ENCODE measurements around the gene MOB1A.

Gene MOB1A

GRCh38 chr2:74164761-74165160 lies 13.9 kb downstream of the MOB1A start:
- no peak for TF ChIP-seq CTCF (IDR thresholded peaks at IDR 0.05; ENCODE audit: extremely low read depth, missing control alignments)

GRCh38 chr2:74162951-74163350 lies 15.7 kb downstream of the MOB1A start:
- no peak for DNase-seq (ENCODE audit: low spot score)
- TF ChIP-seq CTCF (IDR thresholded peaks at IDR 0.05; ENCODE audit: extremely low read depth, missing control alignments): no peak

More at GRCh38 chr2:74164761-74165160, 13.9 kb downstream of the MOB1A start:
- no peak for DNase-seq (ENCODE audit: low spot score)

- TF ChIP-seq CTCF (IDR thresholded peaks at IDR 0.05; ENCODE audit: extremely low read depth, missing control alignments): no peak
- no peak for DNase-seq (ENCODE audit: low spot score)
These were observed 22.8 kb downstream of the MOB1A start for GRCh38 chr2:74155830-74156229.

- no peak for DNase-seq (ENCODE audit: low spot score)
- TF ChIP-seq CTCF (IDR thresholded peaks at IDR 0.05; ENCODE audit: extremely low read depth, missing control alignments): no peak
These were observed 25.7 kb downstream of the MOB1A start for GRCh38 chr2:74152954-74153353.

GRCh38 chr2:74149570-74150319 lies 28.9 kb downstream of the MOB1A start:
- DNase-seq (ENCODE audit: low spot score): no peak
- TF ChIP-seq CTCF (IDR thresholded peaks at IDR 0.05; ENCODE audit: extremely low read depth, missing control alignments): no peak

- no peak for DNase-seq (ENCODE audit: low spot score)
- TF ChIP-seq CTCF (IDR thresholded peaks at IDR 0.05; ENCODE audit: extremely low read depth, missing control alignments): no peak
These were observed 29.5 kb downstream of the MOB1A start for GRCh38 chr2:74149247-74149525.

- DNase-seq (ENCODE audit: low spot score): no peak
- TF ChIP-seq CTCF (IDR thresholded peaks at IDR 0.05; ENCODE audit: extremely low read depth, missing control alignments): no peak
These were observed 30.0 kb downstream of the MOB1A start for GRCh38 chr2:74148457-74149246.

Data from GM20000 (cell line).